ENCODE data around the gene MICAL2. TPM values are rescaled to one million over a fixed set of nuclear protein-coding genes. Genes with fewer than 3 reads are reported as not detected.

The MICAL2 gene
- total RNA-seq, 2 donors from 2014 or later, result 1.5 to 1.9 TPM

DNA sequence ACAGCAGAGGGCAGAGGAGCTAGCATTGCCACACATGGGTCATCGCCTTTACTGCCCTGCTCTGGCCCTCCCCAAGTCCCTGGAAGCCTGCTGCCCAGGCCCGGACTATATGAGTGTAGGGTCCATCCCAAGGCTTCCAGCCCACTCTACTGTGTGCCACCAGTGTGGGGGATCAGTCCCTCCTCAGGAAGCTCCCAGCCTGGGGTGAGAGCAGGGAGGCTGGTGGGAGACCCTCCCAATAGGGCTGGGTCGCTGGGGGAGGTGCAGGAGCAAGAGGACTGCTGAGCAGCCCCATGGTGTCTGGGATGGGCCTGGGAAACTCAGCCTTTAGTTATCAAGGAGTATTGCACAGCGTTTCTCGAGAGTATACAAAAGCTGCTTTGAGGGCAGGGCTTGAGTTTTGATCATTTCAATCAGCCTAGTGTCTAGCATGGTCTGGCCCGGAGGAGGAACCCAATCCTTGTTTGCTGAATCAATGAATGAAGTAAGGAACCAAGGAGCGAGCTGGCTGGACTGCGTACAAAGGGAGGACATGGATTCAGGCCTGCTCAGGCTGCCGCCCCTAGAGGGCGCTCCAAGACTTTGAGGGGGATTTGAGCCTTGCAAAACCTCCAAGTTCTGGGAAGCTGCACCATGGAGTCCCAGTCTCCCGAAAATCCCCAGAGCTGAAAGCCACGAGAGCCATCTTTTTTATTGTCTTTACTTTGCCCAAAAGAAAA lies 178.0 kb downstream of the MICAL2 start:
- Mint-ChIP-seq H3K9me3 (no peaks in the 10 kb centered on the region), H3K27ac (no peak overlapping the region), H3K4me3 (no peak overlapping the region), H3K36me3 (ENCODE audit: low read depth) (no peaks in the 10 kb centered on the region), H3K27me3 (ENCODE audit: insufficient read depth) (peaks cover 7% of the 10 kb centered on the region), H3K4me1 (peaks cover 11% of the 10 kb centered on the region)
- Histone ChIP-seq H3K4me1 (ENCODE audit: control insufficient read depth, insufficient read depth, low read length) (peaks cover 3% of the 10 kb centered on the region), H3K9ac (ENCODE audit: extremely low read depth, low read length, poor library complexity, severe bottlenecking) (no peak overlapping the region), H3K4me3 (ENCODE audit: low read length) (no peak overlapping the region), H3K27ac (ENCODE audit: low read depth, low read length) (no peak overlapping the region), H3K9me3 (ENCODE audit: control insufficient read depth, low read length) (no peaks in the 10 kb centered on the region), H3K36me3 (ENCODE audit: control insufficient read depth, insufficient read depth, low read length) (no peaks in the 10 kb centered on the region), H3K27me3 (ENCODE audit: control insufficient read depth, insufficient read depth, low read length, poor library complexity, severe bottlenecking) (peaks cover 4% of the 10 kb centered on the region)
- DNase-seq, result peak; percentile 97
- 32 to 47% methylated on average over 10 to 12 of the region's 12 CpGs for WGBS, 2 experiments (ENCODE audit: insufficient coverage in 1 of 2, insufficient read length in 1 of 2)
- TF ChIP-seq, protein P1, sequence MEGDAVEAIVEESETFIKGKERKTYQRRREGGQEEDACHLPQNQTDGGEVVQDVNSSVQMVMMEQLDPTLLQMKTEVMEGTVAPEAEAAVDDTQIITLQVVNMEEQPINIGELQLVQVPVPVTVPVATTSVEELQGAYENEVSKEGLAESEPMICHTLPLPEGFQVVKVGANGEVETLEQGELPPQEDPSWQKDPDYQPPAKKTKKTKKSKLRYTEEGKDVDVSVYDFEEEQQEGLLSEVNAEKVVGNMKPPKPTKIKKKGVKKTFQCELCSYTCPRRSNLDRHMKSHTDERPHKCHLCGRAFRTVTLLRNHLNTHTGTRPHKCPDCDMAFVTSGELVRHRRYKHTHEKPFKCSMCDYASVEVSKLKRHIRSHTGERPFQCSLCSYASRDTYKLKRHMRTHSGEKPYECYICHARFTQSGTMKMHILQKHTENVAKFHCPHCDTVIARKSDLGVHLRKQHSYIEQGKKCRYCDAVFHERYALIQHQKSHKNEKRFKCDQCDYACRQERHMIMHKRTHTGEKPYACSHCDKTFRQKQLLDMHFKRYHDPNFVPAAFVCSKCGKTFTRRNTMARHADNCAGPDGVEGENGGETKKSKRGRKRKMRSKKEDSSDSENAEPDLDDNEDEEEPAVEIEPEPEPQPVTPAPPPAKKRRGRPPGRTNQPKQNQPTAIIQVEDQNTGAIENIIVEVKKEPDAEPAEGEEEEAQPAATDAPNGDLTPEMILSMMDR (conservative IDR thresholded peaks at IDR 0.05), result peak; percentile 96

DNA sequence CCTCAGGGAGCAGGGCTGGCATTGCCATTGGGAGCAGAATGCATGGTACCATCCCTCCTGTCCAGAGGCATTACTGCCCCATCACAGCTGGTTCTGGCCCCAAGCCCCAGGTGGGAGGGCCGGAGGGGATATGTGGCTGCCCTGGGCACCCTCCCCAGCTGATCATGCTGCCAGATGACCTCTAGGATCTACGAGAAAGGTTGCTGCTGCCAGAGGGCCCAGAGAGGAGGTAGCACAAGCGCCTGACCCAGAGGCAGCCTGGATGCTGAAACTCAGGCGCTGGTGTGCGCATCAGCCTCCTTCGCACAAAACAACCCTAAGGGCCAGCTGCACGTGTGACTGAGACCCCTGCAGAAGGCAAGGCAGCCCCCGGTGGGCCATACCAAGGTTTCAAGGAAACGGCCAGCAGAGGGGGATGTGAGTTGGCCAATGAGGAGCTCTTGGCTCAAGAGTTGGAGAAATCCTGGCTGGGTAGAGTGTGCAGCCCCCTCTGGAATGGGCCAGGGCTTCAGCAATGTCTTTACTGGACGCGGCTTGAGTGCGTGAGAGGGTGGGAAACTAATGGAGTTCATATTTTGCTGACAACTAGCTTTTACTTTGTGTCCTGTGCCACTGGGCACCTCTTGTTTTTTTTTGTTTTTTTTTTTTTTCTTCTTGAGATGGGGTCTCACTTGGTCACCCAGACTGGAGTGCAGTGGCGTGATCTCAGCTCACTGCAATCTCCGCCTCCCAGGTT lies 178.7 kb downstream of the MICAL2 start:
- H3K9me3 ChIP-seq (ENCODE audit: control insufficient read depth, low read length), result no peaks in the 10 kb centered on the region
- 93% methylated on average over 9 to 14 of the region's 14 CpGs for WGBS, 2 experiments (ENCODE audit: insufficient coverage in 1 of 2, insufficient read length in 1 of 2)
- H3K9ac ChIP-seq (ENCODE audit: extremely low read depth, low read length, poor library complexity, severe bottlenecking), result no peak overlapping the region
- H3K27me3 Mint-ChIP-seq (ENCODE audit: insufficient read depth), result peaks cover 7% of the 10 kb centered on the region
- no peak overlapping the region for H3K4me3 Mint-ChIP-seq
- peaks cover 2% of the 10 kb centered on the region for H3K27me3 ChIP-seq (ENCODE audit: control insufficient read depth, insufficient read depth, low read length, poor library complexity, severe bottlenecking)
- H3K4me1 Mint-ChIP-seq, result peaks cover 11% of the 10 kb centered on the region
- H3K4me3 ChIP-seq (ENCODE audit: low read length), result no peak overlapping the region
- H3K4me1 ChIP-seq (ENCODE audit: control insufficient read depth, insufficient read depth, low read length), result peaks cover 3% of the 10 kb centered on the region
- H3K9me3 Mint-ChIP-seq, result no peaks in the 10 kb centered on the region
- H3K36me3 ChIP-seq (ENCODE audit: control insufficient read depth, insufficient read depth, low read length), result no peaks in the 10 kb centered on the region
- H3K36me3 Mint-ChIP-seq (ENCODE audit: low read depth), result no peaks in the 10 kb centered on the region
- no peak overlapping the region for H3K27ac ChIP-seq (ENCODE audit: low read depth, low read length)
- H3K27ac Mint-ChIP-seq, result no peak overlapping the region
- no peak for DNase-seq
- TF ChIP-seq, protein P1 (conservative IDR thresholded peaks at IDR 0.05), result no peak

DNA sequence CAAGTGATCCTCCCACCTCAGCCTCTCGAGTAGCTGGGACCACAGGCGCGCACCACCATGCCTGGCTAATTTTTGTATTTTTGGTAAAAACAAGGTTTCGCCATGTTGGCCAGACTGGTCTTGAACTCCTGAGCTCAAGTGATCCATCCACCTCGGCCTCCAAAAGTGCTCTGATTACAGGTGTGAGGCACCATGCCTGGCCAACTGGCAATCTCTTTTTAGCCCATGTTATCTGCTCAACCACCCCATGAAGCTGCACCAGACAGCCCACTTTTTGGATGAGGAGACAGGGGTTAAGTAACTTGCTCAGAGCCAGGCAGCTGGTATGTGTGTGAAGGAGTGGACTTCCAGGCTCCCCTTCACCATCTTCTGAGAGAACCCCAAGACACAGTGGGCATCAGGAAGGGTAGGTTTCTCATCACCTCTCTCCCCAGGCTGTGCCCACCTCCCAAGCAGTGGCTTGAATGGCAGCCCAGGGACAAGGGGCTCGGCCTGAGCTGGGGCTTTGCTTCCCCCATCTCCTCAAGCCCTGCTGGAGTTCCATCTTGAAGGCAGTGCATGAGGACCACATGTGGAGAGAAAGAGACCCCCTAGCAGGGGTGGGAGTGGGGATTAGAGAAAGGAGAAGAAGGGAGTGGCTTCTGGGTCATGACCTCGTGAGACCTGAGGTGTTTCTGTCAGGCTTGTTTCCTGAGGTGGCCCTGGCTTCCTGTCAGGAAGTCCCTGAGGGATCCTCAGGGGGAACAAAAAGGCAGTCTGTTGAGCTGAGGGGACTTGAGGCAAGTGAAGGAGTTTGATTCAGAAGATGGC lies 179.5 kb downstream of the MICAL2 start:
- Histone ChIP-seq H3K27me3 (ENCODE audit: control insufficient read depth, insufficient read depth, low read length, poor library complexity, severe bottlenecking) (no peaks in the 10 kb centered on the region), H3K27ac (ENCODE audit: low read depth, low read length) (no peak overlapping the region), H3K9me3 (ENCODE audit: control insufficient read depth, low read length) (no peaks in the 10 kb centered on the region), H3K36me3 (ENCODE audit: control insufficient read depth, insufficient read depth, low read length) (no peaks in the 10 kb centered on the region), H3K4me3 (ENCODE audit: low read length) (no peak overlapping the region), H3K4me1 (ENCODE audit: control insufficient read depth, insufficient read depth, low read length) (peaks cover 3% of the 10 kb centered on the region), H3K9ac (ENCODE audit: extremely low read depth, low read length, poor library complexity, severe bottlenecking) (no peak overlapping the region)
- Mint-ChIP-seq H3K4me3 (no peak overlapping the region), H3K27me3 (ENCODE audit: insufficient read depth) (peaks cover 7% of the 10 kb centered on the region), H3K27ac (no peak overlapping the region), H3K4me1 (peaks cover 14% of the 10 kb centered on the region), H3K36me3 (ENCODE audit: low read depth) (no peaks in the 10 kb centered on the region), H3K9me3 (no peaks in the 10 kb centered on the region)
- TF ChIP-seq, protein P1 (conservative IDR thresholded peaks at IDR 0.05), result no peak
- WGBS, 2 experiments (ENCODE audit: insufficient coverage in 1 of 2, insufficient read length in 1 of 2), result 94 to 96% methylated on average over 6 to 7 of the region's 7 CpGs
- DNase-seq, result no peak
